Brain microvascular endothelial cell (primary cell): Measurements from ENCODE around the gene ASCL3.
A peak's percentile ranks its signal among the peaks of the same experiment; 100 is the strongest.

Experiments
- DNase-seq: peaks from one replicate; pipeline ENCODE4 v3.0.0-alpha.2; 2020
- H3K27ac ChIP-seq: fragments of 250-450 bp; sonication (Bioruptor Pico); 2 replicates; pipeline ENCODE4 v1.5.1; 2020; ENCODE audit warnings: mild to moderate bottlenecking, moderate library complexity
- H3K27me3 ChIP-seq: fragments of 250-450 bp; sonication (Bioruptor Pico); replicated peaks from 2 replicates; pipeline ENCODE4 v1.5.1; 2020; ENCODE audit warnings: mild to moderate bottlenecking
- H3K36me3 ChIP-seq: fragments of 250-450 bp; sonication (Bioruptor Pico); replicated peaks from 2 replicates; pipeline ENCODE4 v1.5.1; 2020; ENCODE audit warnings: mild to moderate bottlenecking
- H3K4me3 ChIP-seq: 2 replicates; pipeline ENCODE4 v1.5.1; 2011; ENCODE audit warnings: low read depth, mild to moderate bottlenecking, control low read depth, low read length, moderate library complexity
- CTCF ChIP-seq: IDR thresholded peaks from 2 replicates; pipeline ENCODE4 v1.5.1; 2011; ENCODE audit warnings: low read depth, mild to moderate bottlenecking, moderate library complexity, low read length, control low read depth, inconsistent platforms; ENCODE audit errors: missing control alignments
- in situ Hi-C: cut with HindIII; loops from 2 replicates; pipeline ENCODE4 v1.10.0; 2017; ENCODE audit warnings: low sequenced_read_pairs, low pct_ligation_motif_present

The ASCL3 gene

GRCh38 chr11:8967184-8967583, 24.4 kb upstream of the ASCL3 start:
- Histone ChIP-seq H3K4me3 (no peak overlapping the region), H3K27me3 (no peaks in the 10 kb centered on the region), H3K36me3 (no peaks in the 10 kb centered on the region), H3K27ac (no peak overlapping the region)
- TF ChIP-seq CTCF, result no peak
- DNase-seq, result no peak
- in situ Hi-C loops, result no loop called here

GRCh38 chr11:8964324-8965320, 21.8 kb upstream of the ASCL3 start, which contains the start of gene TMEM9B:
TMEM9B (minus strand) TSS chr11:8964442; CDS start chr11:8964313, 129 bp downstream.
- H3K4me3 ChIP-seq, result peak within 1 kb of the TSS; percentile 90
- in situ Hi-C loops, result no loop called here
- H3K27me3 ChIP-seq, result no peaks in the 10 kb centered on the region
- peak; percentile 70 for DNase-seq
- TF ChIP-seq CTCF, result no peak
- peak within 1 kb of the TSS; percentile 80 for H3K27ac ChIP-seq
- H3K36me3 ChIP-seq, result no peaks in the 10 kb centered on the region

GRCh38 chr11:8963569-8964323, 20.9 kb upstream of the ASCL3 start:
- in situ Hi-C loops, result no loop called here

GRCh38 chr11:8962841-8963240, 20.0 kb upstream of the ASCL3 start:
- no peak for TF ChIP-seq CTCF
- no peaks in the 10 kb centered on the region for H3K36me3 ChIP-seq
- H3K4me3 ChIP-seq, result no peak overlapping the region
- no peak for DNase-seq
- in situ Hi-C loops, result no loop called here
- H3K27me3 ChIP-seq, result no peaks in the 10 kb centered on the region
- H3K27ac ChIP-seq, result no peak overlapping the region

More at GRCh38 chr11:8963569-8964323, 20.9 kb upstream of the ASCL3 start:
- no peaks in the 10 kb centered on the region for H3K36me3 ChIP-seq
- no peak for TF ChIP-seq CTCF
- peak overlapping the region; percentile 90 for H3K4me3 ChIP-seq
- no peaks in the 10 kb centered on the region for H3K27me3 ChIP-seq
- DNase-seq, result no peak
- H3K27ac ChIP-seq, result peak overlapping the region; percentile 80

GRCh38 chr11:8961401-8961800, 18.6 kb upstream of the ASCL3 start:
- Histone ChIP-seq H3K27ac (no peak overlapping the region), H3K27me3 (no peaks in the 10 kb centered on the region), H3K4me3 (no peak overlapping the region), H3K36me3 (no peaks in the 10 kb centered on the region)
- no peak for TF ChIP-seq CTCF
- in situ Hi-C loops, result no loop called here
- no peak for DNase-seq
